ENCODE data around the gene RAD21L1.

DNA sequence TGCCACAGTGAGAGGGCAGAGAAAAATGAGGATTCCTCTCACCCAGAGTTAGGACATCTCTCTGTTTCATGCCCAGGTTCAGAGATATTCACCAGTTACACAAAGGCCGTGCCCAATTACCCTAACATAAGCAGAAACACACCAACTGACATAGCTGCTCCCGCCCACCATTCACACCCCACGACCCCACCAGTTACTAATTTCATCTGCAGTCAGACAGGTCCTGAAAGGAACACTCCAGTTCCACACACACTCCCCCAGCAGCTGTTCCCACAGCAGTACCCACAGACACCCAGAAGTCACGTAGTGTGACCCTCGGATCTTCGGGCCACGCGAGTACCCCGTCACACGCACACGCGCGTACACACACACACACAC, 41.6 kb upstream of the RAD21L1 start:
- no peak for TF ChIP-seq GLIS3 (CRISPR knock-in tag; IDR thresholded peaks at IDR 0.05)
- TF ChIP-seq, protein P1, sequence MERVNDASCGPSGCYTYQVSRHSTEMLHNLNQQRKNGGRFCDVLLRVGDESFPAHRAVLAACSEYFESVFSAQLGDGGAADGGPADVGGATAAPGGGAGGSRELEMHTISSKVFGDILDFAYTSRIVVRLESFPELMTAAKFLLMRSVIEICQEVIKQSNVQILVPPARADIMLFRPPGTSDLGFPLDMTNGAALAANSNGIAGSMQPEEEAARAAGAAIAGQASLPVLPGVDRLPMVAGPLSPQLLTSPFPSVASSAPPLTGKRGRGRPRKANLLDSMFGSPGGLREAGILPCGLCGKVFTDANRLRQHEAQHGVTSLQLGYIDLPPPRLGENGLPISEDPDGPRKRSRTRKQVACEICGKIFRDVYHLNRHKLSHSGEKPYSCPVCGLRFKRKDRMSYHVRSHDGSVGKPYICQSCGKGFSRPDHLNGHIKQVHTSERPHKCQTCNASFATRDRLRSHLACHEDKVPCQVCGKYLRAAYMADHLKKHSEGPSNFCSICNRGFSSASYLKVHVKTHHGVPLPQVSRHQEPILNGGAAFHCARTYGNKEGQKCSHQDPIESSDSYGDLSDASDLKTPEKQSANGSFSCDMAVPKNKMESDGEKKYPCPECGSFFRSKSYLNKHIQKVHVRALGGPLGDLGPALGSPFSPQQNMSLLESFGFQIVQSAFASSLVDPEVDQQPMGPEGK (CRISPR knock-in tag; IDR thresholded peaks at IDR 0.05; ENCODE audit: borderline replicate concordance): no peak
- no peak for TF ChIP-seq PPARA (CRISPR knock-in tag; IDR thresholded peaks at IDR 0.05; ENCODE audit: borderline replicate concordance)
- TF ChIP-seq ZFP3 (CRISPR knock-in tag; IDR thresholded peaks at IDR 0.05): no peak
- no peak for TF ChIP-seq OSR1 (CRISPR knock-in tag; IDR thresholded peaks at IDR 0.05)
- TF ChIP-seq RARB (CRISPR knock-in tag; IDR thresholded peaks at IDR 0.05): no peak
- no peak for TF ChIP-seq CSDC2 (CRISPR knock-in tag; IDR thresholded peaks at IDR 0.05)

Measured in SK-N-SH treated with all-trans-retinoic acid at 6 μM for 48 hours (cell line).